ENCODE results near the gene UBE2F.

DNA sequence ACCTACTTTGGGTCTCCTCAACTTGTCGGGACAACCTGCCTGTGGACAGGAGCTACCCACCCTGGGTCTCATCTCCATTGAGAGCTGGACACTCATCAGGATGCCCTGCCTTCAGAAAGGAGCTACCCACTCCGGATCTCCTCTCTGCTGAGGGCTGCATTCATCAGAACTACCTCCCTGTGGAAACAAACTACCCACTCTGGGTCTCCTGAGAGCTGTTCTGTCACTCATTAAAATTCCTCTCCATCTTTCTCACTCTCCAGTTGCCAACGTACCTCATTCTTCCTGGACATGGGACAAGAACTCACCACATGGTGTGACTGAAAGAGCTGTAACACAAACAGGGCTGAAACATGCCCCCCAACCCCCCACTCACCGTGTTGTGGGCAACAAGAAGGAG is 22.5 kb upstream of the UBE2F start:
- TF ChIP-seq CTCF (conservative IDR thresholded peaks at IDR 0.05 in 1 of 2, IDR thresholded peaks at IDR 0.05 in 1 of 2; ENCODE audit: low read depth in 1 of 2, low read length in 2 of 2), result no peak
- no peak for TF ChIP-seq EZH2 (IDR thresholded peaks at IDR 0.05; ENCODE audit: low read length, missing control alignments)

Measured in fibroblast of lung (primary cell).